GM23338 (cell line): ENCODE measurements around the gene VSTM2B. TPM values are rescaled to one million over a fixed set of nuclear protein-coding genes. Genes with fewer than 3 reads are reported as not detected.

Source experiments
- ATAC-seq: fragments of 200-7000 bp; cut with Tn5 transposase; 3 replicates; pipeline ENCODE4 v1.9.1; 2020
- DNase-seq: peaks from one replicate; pipeline ENCODE4 v3.0.0-alpha.2; 2015; ENCODE audit warnings: low spot score
- H2AFZ ChIP-seq: fragments of 200-600 bp; sonication (generic); 2 replicates; pipeline ENCODE4 v1.8.0; 2016; ENCODE audit warnings: antibody characterized with exemption, mild to moderate bottlenecking, moderate library complexity
- H3F3A ChIP-seq: fragments of 200-600 bp; sonication (generic); replicated peaks from 2 replicates; pipeline ENCODE4 v1.8.0; 2017; ENCODE audit warnings: antibody characterized with exemption, mixed run types, low read depth
- H3K27ac ChIP-seq: fragments of 200-600 bp; sonication (generic); 2 replicates; pipeline ENCODE4 v1.6.1; 2016; ENCODE audit warnings: low read depth
- H3K27me3 ChIP-seq: fragments of 200-600 bp; sonication (generic); 2 replicates; pipeline ENCODE4 v1.8.0; 2016; ENCODE audit warnings: mild to moderate bottlenecking, mixed run types, moderate library complexity; ENCODE audit not compliant: insufficient read depth
- H3K36me3 ChIP-seq: fragments of 200-600 bp; sonication (generic); 2 replicates; pipeline ENCODE4 v1.8.0; 2016; ENCODE audit warnings: mild to moderate bottlenecking; ENCODE audit not compliant: insufficient read depth
- H3K4me1 ChIP-seq: fragments of 200-600 bp; sonication (generic); 2 replicates; pipeline ENCODE4 v1.8.0; 2016; ENCODE audit warnings: mild to moderate bottlenecking, moderate library complexity; ENCODE audit not compliant: insufficient read depth
- H3K4me2 ChIP-seq: fragments of 200-600 bp; sonication (generic); 2 replicates; pipeline ENCODE4 v1.7.1; 2017; ENCODE audit warnings: mixed run types
- H3K4me3 ChIP-seq: fragments of 200-600 bp; sonication (generic); 2 replicates; pipeline ENCODE4 v1.6.1; 2016; ENCODE audit warnings: mixed run types
- H3K79me2 ChIP-seq: fragments of 200-600 bp; sonication (generic); replicated peaks from 2 replicates; pipeline ENCODE4 v1.8.0; 2017; ENCODE audit warnings: mild to moderate bottlenecking; ENCODE audit not compliant: insufficient read depth
- H3K9me2 ChIP-seq: fragments of 200-600 bp; sonication (generic); 2 replicates; pipeline ENCODE4 v1.8.0; 2017; ENCODE audit not compliant: insufficient read depth
- H4K20me1 ChIP-seq: fragments of 200-600 bp; sonication (generic); replicated peaks from 2 replicates; pipeline ENCODE4 v1.8.0; 2017; ENCODE audit warnings: mild to moderate bottlenecking; ENCODE audit not compliant: insufficient read depth
- H3K27ac Mint-ChIP-seq: 2 replicates; pipeline ENCODE4 v1.8.0; 2020; ENCODE audit warnings: inconsistent platforms, mild to moderate bottlenecking, moderate library complexity, mixed read lengths
- H3K27me3 Mint-ChIP-seq: 3 replicates; pipeline ENCODE4 v1.8.0; 2022; ENCODE audit warnings: low read depth, mild to moderate bottlenecking, moderate library complexity, mixed read lengths, inconsistent platforms; ENCODE audit not compliant: insufficient read depth, poor library complexity
- H3K36me3 Mint-ChIP-seq: 3 replicates; pipeline ENCODE4 v1.8.0; 2021; ENCODE audit warnings: low read depth, mild to moderate bottlenecking, inconsistent platforms, moderate library complexity, mixed read lengths
- H3K4me1 Mint-ChIP-seq: 3 replicates; pipeline ENCODE4 v1.8.0; 2020; ENCODE audit warnings: mild to moderate bottlenecking, inconsistent platforms, mixed read lengths
- H3K4me3 Mint-ChIP-seq: 3 replicates; pipeline ENCODE4 v1.8.0; 2021; ENCODE audit warnings: moderate library complexity, mild to moderate bottlenecking, inconsistent platforms, mixed read lengths
- H3K9me3 Mint-ChIP-seq: 3 replicates; pipeline ENCODE4 v1.8.0; 2020; ENCODE audit warnings: moderate library complexity, mild to moderate bottlenecking, inconsistent platforms, mixed read lengths
- CREB1 ChIP-seq: fragments of 250-450 bp; sonication (Bioruptor Pico); IDR thresholded peaks from 2 replicates; pipeline ENCODE4 v1.5.0; 2020; ENCODE audit warnings: low read depth, mild to moderate bottlenecking, moderate library complexity
- EZH2 ChIP-seq: fragments of 200-600 bp; sonication (generic); IDR thresholded peaks from one replicate; pipeline ENCODE4 v1.8.0; 2017; ENCODE audit warnings: antibody characterized with exemption, mild to moderate bottlenecking, low read depth; ENCODE audit not compliant: unreplicated experiment
- EZH2phosphoT487 ChIP-seq: fragments of 200-600 bp; sonication (generic); IDR thresholded peaks from one replicate; pipeline ENCODE4 v1.8.1; 2018; ENCODE audit warnings: antibody characterized with exemption; ENCODE audit not compliant: unreplicated experiment
- JUNB ChIP-seq: IDR thresholded peaks from one replicate; pipeline ENCODE4 v1.6.1; 2016; ENCODE audit warnings: antibody characterized with exemption; ENCODE audit not compliant: unreplicated experiment
- POLR2AphosphoS5 ChIP-seq: IDR thresholded peaks from 2 replicates; pipeline ENCODE4 v1.6.1; 2016; ENCODE audit warnings: antibody characterized with exemption, low read depth
- STAT1 ChIP-seq: IDR thresholded peaks from one replicate; pipeline ENCODE4 v1.6.1; 2016; ENCODE audit warnings: antibody characterized with exemption; ENCODE audit not compliant: unreplicated experiment
- ZNF462 ChIP-seq: fragments of 250-450 bp; sonication (Bioruptor Pico); IDR thresholded peaks from 2 replicates; pipeline ENCODE4 v1.5.0; 2020; ENCODE audit warnings: mild to moderate bottlenecking, moderate library complexity
- polyA plus RNA-seq: library from polyadenylated mRNA; unstranded; fragments of >200 nt; fragmentation: Nextera tagmentation; extraction: Ambion mirVana; gene quantifications from 2 replicates; pipeline ENCODE4 v1.2.1, GENCODE V29; 2016
- total RNA-seq: library from RNA; depleted of rRNA; stranded (reverse); fragments of >200 nt; shearing (Covaris generic); gene quantifications from 2 replicates; pipeline ENCODE4 v1.2.3, GENCODE V29; 2014

The VSTM2B gene
- total and polyA plus RNA-seq, 2 experiments from 2014 or later = 1.2 to 1.8 TPM

- Mint-ChIP-seq H3K4me3 (no peak overlapping the region), H3K9me3 (no peaks in the 10 kb centered on the region; the same call in 2 of the 3 replicates), H3K27me3 (peaks cover 6% of the 10 kb centered on the region), H3K27ac (no peak overlapping the region), H3K36me3 (no peaks in the 10 kb centered on the region; the same call in 2 of the 3 replicates), H3K4me1 (peaks cover 4% of the 10 kb centered on the region; the same call in 2 of the 3 replicates)
- H3K36me3 ChIP-seq = no peaks in the 10 kb centered on the region
- H2AFZ ChIP-seq = no peak overlapping the region
- H3K4me3 ChIP-seq = no peak overlapping the region
- H3F3A ChIP-seq = no peaks in the 10 kb centered on the region
- DNase-seq = no peak
- ATAC-seq = no peak
- no peak overlapping the region for H3K4me2 ChIP-seq
- no peak overlapping the region for H3K27ac ChIP-seq
- H3K9me2 ChIP-seq = peaks cover 12% of the 10 kb centered on the region; the same call in 1 of the 2 replicates
- no peaks in the 10 kb centered on the region for H3K27me3 ChIP-seq
- no peaks in the 10 kb centered on the region for H3K79me2 ChIP-seq
- TF ChIP-seq STAT1 = no peak
- no peak for TF ChIP-seq POLR2AphosphoS5
- TF ChIP-seq ZNF462 (CRISPR knock-in tag) = no peak
- no peak for TF ChIP-seq EZH2
- no peak for TF ChIP-seq JUNB
- TF ChIP-seq CREB1 (CRISPR knock-in tag) = no peak
- no peak for TF ChIP-seq EZH2phosphoT487
- H3K4me1 ChIP-seq = peaks cover 7% of the 10 kb centered on the region; the same call in 1 of the 2 replicates
- H4K20me1 ChIP-seq = no peaks in the 10 kb centered on the region
Measured at GRCh38 chr19:29538651-29539050, 12.9 kb downstream of the VSTM2B start.
